ENCODE results near the gene FRMD6. TPM values are rescaled to one million over a fixed set of nuclear protein-coding genes. Genes with fewer than 3 reads are reported as not detected.

Gene FRMD6
- total RNA-seq, 1 donor from 2014 or later, result 10.0 TPM

DNA sequence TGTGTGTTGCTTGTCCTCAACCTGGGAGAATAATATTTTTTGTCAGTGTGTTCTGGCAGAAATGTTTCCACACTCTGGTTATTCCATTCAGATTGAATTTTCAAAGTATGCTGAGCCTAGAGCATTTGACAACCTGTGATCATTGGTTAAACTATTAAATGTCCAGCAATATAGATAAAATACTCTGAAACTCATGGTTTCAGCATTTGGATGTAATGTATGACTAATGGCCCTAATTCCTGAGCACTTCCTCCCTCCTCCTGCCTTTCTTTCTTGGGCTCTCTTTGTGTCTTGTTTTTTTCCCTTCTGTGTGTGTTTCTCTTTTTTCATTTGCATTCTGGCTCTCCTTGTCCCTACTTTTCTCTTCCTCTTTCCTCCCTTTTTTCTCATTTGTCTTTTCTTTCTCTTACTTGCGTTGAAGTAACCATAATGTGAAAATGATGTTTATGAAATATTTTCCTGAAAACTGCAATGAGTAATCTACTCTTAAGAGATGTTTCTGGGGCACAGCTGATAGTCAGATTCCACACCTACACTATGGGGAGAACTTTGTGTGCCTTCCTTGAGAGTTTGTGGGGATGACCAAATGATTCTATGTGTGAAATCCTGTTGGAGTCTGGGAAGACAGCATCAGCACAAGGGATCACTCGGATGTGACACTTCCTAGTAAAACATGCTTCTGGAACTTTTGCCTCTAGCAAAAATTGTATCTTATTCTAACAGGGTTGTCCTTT, 74.6 kb downstream of the FRMD6 start:
- Histone ChIP-seq H3K9me3 (no peaks in the 10 kb centered on the region), H3K27me3 (ENCODE audit: low read depth) (no peaks in the 10 kb centered on the region), H3K4me1 (no peaks in the 10 kb centered on the region), H3K36me3 (peaks cover 36% of the 10 kb centered on the region), H3K4me3 (no peak overlapping the region), H3K27ac (no peak overlapping the region)
- TF ChIP-seq, protein P1, sequence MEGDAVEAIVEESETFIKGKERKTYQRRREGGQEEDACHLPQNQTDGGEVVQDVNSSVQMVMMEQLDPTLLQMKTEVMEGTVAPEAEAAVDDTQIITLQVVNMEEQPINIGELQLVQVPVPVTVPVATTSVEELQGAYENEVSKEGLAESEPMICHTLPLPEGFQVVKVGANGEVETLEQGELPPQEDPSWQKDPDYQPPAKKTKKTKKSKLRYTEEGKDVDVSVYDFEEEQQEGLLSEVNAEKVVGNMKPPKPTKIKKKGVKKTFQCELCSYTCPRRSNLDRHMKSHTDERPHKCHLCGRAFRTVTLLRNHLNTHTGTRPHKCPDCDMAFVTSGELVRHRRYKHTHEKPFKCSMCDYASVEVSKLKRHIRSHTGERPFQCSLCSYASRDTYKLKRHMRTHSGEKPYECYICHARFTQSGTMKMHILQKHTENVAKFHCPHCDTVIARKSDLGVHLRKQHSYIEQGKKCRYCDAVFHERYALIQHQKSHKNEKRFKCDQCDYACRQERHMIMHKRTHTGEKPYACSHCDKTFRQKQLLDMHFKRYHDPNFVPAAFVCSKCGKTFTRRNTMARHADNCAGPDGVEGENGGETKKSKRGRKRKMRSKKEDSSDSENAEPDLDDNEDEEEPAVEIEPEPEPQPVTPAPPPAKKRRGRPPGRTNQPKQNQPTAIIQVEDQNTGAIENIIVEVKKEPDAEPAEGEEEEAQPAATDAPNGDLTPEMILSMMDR (IDR thresholded peaks at IDR 0.05), result no peak
- intact Hi-C loops (cut with DNase I), result no loop called here
- DNase-seq (no peak), ATAC-seq (no peak)

DNA sequence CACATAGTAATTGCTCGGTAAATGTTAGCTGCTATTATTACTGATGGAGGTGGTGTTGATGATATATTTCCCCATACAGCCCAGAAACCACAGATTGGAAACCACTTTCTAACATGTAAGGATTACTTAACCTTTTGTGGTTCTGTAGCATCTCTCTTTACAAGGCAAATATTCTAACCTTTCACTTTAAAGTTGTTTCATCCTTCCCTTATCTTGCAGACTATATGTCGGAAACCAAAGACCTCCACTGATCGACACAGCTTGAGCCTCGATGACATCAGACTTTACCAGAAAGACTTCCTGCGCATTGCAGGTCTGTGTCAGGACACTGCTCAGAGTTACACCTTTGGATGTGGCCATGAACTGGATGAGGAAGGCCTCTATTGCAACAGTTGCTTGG, 75.8 kb downstream of the FRMD6 start:
- ATAC-seq (no peak), DNase-seq (no peak)
- intact Hi-C loops (cut with DNase I), result no loop called here
- Histone ChIP-seq H3K27me3 (ENCODE audit: low read depth) (no peaks in the 10 kb centered on the region), H3K27ac (no peak overlapping the region), H3K9me3 (no peaks in the 10 kb centered on the region), H3K36me3 (peaks cover 28% of the 10 kb centered on the region), H3K4me1 (no peaks in the 10 kb centered on the region), H3K4me3 (no peak overlapping the region)
- TF ChIP-seq, protein P1 (IDR thresholded peaks at IDR 0.05), result no peak

DNA sequence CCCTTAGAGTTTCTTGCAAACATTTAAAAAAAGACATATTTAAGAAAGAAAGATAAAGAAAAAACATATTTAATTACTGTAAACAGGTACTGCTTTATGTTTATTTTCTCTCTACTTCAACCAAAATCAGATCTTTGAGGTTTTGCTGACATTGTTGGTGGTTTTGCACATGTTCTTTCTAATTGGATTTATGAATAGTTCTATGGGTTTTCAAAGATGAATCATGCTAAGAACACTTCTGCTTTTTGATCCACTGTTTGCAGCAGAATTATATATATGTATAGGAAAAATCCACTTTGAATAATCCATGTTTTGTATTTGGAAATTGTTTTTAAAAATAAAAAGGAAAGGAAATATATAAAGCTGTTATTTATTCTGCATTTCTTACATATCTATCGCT, 78.4 kb downstream of the FRMD6 start:
- no peaks in the 10 kb centered on the region for H3K4me1 ChIP-seq
- no peaks in the 10 kb centered on the region for H3K27me3 ChIP-seq (ENCODE audit: low read depth)
- H3K36me3 ChIP-seq, result peaks cover 22% of the 10 kb centered on the region
- DNase-seq, result no peak
- intact Hi-C loops (cut with DNase I), result no loop called here
- no peak overlapping the region for H3K27ac ChIP-seq
- H3K9me3 ChIP-seq, result no peaks in the 10 kb centered on the region
- TF ChIP-seq, protein P1 (IDR thresholded peaks at IDR 0.05), result no peak
- no peak for ATAC-seq
- H3K4me3 ChIP-seq, result no peak overlapping the region

DNA sequence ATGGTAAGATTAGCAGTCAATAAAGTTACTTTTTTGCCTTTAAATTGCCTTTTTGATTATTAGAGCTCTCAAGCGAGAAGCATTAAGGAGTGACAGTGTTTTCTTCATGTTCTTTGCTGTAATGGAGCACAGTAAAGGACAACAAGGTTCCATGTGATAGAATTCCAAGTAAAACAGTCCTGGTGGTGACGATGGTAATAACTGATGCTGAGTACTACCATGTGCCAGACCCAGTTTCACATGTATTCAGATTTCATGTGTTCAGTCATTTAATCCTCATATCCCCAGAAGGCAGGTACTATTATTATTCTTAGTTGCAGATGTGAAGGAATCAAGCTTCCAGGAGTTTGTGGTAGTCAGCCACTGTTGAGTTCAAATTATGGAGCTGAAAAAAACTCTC, 79.0 kb downstream of the FRMD6 start:
- Histone ChIP-seq H3K4me1 (no peaks in the 10 kb centered on the region), H3K36me3 (peaks cover 20% of the 10 kb centered on the region), H3K4me3 (no peak overlapping the region), H3K27me3 (ENCODE audit: low read depth) (no peaks in the 10 kb centered on the region), H3K27ac (no peak overlapping the region), H3K9me3 (no peaks in the 10 kb centered on the region)
- DNase-seq (no peak), ATAC-seq (no peak)
- TF ChIP-seq, protein P1 (IDR thresholded peaks at IDR 0.05), result no peak
- intact Hi-C loops (cut with DNase I), result no loop called here

DNA sequence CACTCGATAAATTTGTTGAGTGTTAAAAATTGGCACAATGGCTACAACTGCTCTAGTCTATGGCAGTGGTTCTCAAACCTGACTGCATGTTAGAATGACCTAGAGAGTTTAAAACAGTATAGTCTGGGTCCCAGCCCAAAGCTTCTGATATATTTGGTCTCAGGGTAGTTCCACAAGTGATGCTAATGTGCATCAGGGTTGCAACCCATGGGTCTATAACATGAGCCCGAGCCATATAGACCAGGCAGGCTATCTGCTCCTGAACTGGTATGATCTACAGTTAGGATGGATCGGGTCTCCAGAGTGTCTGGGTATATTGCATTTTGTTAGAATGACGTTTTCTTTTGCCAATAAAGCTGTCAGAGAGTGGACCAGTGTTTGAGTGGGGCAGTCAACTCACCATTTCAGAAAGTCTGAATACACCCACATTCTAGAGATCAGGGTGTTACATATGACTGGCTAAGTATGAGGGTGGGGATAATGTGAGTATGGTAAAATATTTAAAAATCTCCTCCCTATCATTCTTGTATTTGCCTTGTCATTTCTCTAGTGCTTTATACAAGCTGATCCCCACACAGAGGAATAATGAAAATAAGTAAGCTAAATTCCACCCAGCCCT, 80.9 kb downstream of the FRMD6 start:
- H3K27ac ChIP-seq, result no peak overlapping the region
- no peaks in the 10 kb centered on the region for H3K27me3 ChIP-seq (ENCODE audit: low read depth)
- H3K9me3 ChIP-seq, result no peaks in the 10 kb centered on the region
- ATAC-seq, result no peak
- TF ChIP-seq, protein P1 (IDR thresholded peaks at IDR 0.05), result no peak
- no peak overlapping the region for H3K4me3 ChIP-seq
- H3K36me3 ChIP-seq, result peaks cover 10% of the 10 kb centered on the region
- no peak for DNase-seq
- H3K4me1 ChIP-seq, result no peaks in the 10 kb centered on the region
- intact Hi-C loops (cut with DNase I), result no loop called here

All from lower lobe of right lung (tissue), 2 donors.